Lower leg skin (tissue), 4 donors: ENCODE measurements around the gene VPS37B. TPM values are rescaled to one million over a fixed set of nuclear protein-coding genes. Genes with fewer than 3 reads are reported as not detected.

Source experiments
- DNase-seq, 2 donors: peaks; one replicate each; pipeline ENCODE4 v3.0.0-alpha.2; 2019; ENCODE audit warnings: low spot score in 2 of 2
- H3K4me3 ChIP-seq: fragments of 200-600 bp; sonication (generic); 2 replicates; pipeline ENCODE4 v1.5.1; 2017; ENCODE audit warnings: mild to moderate bottlenecking, low read depth; ENCODE audit not compliant: poor library complexity, severe bottlenecking
- POLR2A ChIP-seq, 2 donors: fragments of 450-650 bp; IDR thresholded peaks; one replicate each; pipeline ENCODE4 v1.6.1; 2016 to 2017; ENCODE audit warnings: antibody characterized with exemption in 2 of 2, mild to moderate bottlenecking in 1 of 2, moderate library complexity in 1 of 2
- WGBS, 2 donors: methylation state at CpG; one replicate each; pipeline ENCODE4 v1.1.5; 2018; 5-methylcytosine and 5-hydroxymethylcytosine counted together
- intact Hi-C: fragments of 100-400 bp; cut with DNase I; formaldehyde crosslinking; loops from one replicate; pipeline ENCODE4 v1.15.0; 2023; ENCODE audit warnings: low total_unique reads
- total RNA-seq, 4 donors: library from RNA; depleted of rRNA; stranded (reverse); fragments of >200 nt; gene quantifications; one replicate each; pipeline ENCODE4 v1.1.0, GENCODE V29; 2016
- TF ChIP-seq, protein P1 (sequence below), 3 donors: fragments of 450-650 bp; IDR thresholded peaks; one replicate each; pipeline ENCODE4 v1.5.1; 2016; ENCODE audit warnings: antibody characterized with exemption in 3 of 3, mild to moderate bottlenecking in 3 of 3, moderate library complexity in 2 of 3

The VPS37B gene
- total RNA-seq, 4 donors from 2014 or later: 27.7 to 47.8 (median 42.3) TPM

DNA sequence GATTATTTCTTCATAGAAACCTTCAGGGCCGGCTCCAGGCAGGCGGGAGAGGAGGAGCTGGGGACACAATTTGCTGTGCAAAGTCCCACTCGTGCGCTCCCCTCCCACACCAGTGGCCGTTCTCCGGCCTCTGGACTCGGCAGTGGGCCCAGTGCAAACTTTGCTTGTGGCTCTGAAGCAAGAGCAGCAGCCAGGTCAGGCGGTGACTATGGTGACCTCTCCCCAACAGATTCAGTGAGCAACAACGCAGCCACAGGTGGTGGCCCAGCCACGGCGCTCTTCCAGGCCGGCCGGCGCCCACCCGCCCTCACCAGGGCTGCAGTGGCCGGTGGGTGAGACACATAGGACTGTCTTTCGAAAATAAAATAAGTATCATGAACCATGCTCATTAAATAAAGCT, 29.5 kb downstream of the VPS37B start:
- H3K4me3 ChIP-seq: no peak overlapping the region
- peak in 1 of 2 donors; percentile 61 for DNase-seq
- 95 to 96% methylated on average over 17 of the region's 17 CpGs for WGBS, 2 donors
- intact Hi-C loops: no loop called here
- no peak for TF ChIP-seq POLR2A (IDR thresholded peaks at IDR 0.05)
- TF ChIP-seq, protein P1, sequence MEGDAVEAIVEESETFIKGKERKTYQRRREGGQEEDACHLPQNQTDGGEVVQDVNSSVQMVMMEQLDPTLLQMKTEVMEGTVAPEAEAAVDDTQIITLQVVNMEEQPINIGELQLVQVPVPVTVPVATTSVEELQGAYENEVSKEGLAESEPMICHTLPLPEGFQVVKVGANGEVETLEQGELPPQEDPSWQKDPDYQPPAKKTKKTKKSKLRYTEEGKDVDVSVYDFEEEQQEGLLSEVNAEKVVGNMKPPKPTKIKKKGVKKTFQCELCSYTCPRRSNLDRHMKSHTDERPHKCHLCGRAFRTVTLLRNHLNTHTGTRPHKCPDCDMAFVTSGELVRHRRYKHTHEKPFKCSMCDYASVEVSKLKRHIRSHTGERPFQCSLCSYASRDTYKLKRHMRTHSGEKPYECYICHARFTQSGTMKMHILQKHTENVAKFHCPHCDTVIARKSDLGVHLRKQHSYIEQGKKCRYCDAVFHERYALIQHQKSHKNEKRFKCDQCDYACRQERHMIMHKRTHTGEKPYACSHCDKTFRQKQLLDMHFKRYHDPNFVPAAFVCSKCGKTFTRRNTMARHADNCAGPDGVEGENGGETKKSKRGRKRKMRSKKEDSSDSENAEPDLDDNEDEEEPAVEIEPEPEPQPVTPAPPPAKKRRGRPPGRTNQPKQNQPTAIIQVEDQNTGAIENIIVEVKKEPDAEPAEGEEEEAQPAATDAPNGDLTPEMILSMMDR (IDR thresholded peaks at IDR 0.05): no peak

- WGBS, 2 donors: 78 to 84% methylated on average over 35 to 40 of the region's 43 CpGs
- peak in 1 of 2 donors; percentile 85 for DNase-seq
- intact Hi-C loops: no loop called here
- TF ChIP-seq POLR2A (IDR thresholded peaks at IDR 0.05): no peak
- TF ChIP-seq, protein P1 (IDR thresholded peaks at IDR 0.05): no peak
- H3K4me3 ChIP-seq: no peak overlapping the region
These were observed 30.4 kb downstream of the VPS37B start for GRCh38 chr12:122865268-122866231.

DNA sequence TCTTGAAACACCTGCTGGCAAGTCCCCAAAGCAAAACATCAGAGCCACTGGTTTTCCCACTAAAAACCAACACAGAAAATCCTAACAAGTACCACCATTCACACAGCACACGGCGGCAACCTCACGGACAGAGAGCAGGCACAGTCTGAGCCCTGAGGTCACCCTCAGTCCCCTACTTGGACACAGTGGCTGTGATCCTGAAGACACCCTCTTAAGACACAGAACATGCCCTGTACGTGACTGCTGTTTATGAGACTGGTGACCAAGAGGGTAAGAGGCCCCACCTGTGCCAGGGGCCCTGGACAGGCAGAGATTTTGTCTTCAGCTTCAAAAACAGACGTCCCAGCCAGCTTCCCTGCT, 31.1 kb downstream of the VPS37B start:
- DNase-seq: no peak
- 85 to 88% methylated on average over 5 of the region's 5 CpGs for WGBS, 2 donors
- no peak overlapping the region for H3K4me3 ChIP-seq
- no peak for TF ChIP-seq POLR2A (IDR thresholded peaks at IDR 0.05)
- TF ChIP-seq, protein P1 (IDR thresholded peaks at IDR 0.05): no peak
- intact Hi-C loops: no loop called here

GRCh38 chr12:122862872-122863701, 32.8 kb downstream of the VPS37B start:
- H3K4me3 ChIP-seq: no peak overlapping the region
- intact Hi-C loops: no loop called here
- 58 to 61% methylated on average over 11 to 12 of the region's 12 CpGs for WGBS, 2 donors
- TF ChIP-seq, protein P1 (IDR thresholded peaks at IDR 0.05): no peak
- DNase-seq: no peak

DNA sequence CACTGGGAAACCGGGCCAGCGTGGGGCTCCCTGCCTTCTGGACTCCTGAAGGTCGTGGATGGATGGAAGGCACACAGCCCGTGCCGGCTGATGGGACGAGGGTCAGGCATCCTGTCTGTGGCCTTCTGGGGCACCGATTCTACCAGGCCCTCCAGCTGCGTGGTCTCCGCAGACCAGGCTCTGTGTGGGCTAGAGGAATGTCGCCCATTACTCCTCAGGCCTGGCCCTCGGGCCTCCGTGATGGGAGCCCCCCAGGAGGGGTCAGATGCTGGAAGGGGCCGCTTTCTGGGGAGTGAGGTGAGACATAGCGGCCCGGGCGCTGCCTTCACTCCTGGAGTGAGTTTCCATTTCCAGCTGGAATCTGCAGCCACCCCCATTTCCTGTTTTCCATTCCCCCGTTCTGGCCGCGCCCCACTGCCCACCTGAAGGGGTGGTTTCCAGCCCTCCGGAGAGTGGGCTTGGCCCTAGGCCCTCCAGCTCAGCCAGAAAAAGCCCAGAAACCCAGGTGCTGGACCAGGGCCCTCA, 33.8 kb downstream of the VPS37B start:
- WGBS, 2 donors: 58 to 71% methylated on average over 20 of the region's 20 CpGs
- TF ChIP-seq, protein P1 (IDR thresholded peaks at IDR 0.05): no peak
- TF ChIP-seq POLR2A (IDR thresholded peaks at IDR 0.05): no peak
- intact Hi-C loops: no loop called here
- no peak for DNase-seq
- H3K4me3 ChIP-seq: no peak overlapping the region
